Measurements from ENCODE around the gene ATG13. TPM values are rescaled to one million over a fixed set of nuclear protein-coding genes. Genes with fewer than 3 reads are reported as not detected.

Gene ATG13
- total and polyA plus RNA-seq, 2 of the 8 experiments (the other 6 are each of a cell fraction or from before 2014, with no cell fraction given): 65.0 to 77.4 TPM

DNA sequence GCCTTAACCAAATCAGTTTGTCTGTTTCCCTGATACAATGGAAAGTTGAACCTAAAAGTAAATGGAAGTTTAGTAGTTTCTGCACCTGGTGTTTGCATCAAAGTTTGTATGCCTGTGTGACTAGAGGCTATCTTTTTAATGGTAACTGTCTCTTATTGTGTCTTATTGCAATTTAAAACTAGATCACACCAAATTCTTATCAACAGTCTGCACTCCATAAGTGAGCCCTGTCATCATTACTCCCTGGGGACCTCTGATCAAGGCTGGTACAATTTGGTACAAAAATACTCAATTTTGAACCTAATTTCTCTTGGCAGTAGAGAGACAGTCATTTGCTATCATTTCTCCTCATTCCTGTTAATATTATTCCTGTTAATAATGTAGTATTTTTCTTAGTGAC is 45.0 kb downstream of the ATG13 start:
- DNase-seq (ENCODE audit: low read depth in 1 of 2, low spot score in 2 of 2): no peak
- H4K20me1 ChIP-seq (replicated peaks in 1 of 2; ENCODE audit: control insufficient read depth in 1 of 2, insufficient read depth in 2 of 2, low read length in 2 of 2): peaks cover 0 to 2% of the 10 kb centered on the region in 2 experiments
- no peak overlapping the region for H3K23ac ChIP-seq (ENCODE audit: insufficient read length)
- no peaks in the 10 kb centered on the region for H3K4me1 ChIP-seq (replicated peaks in 1 of 4; ENCODE audit: control insufficient read depth in 3 of 4, insufficient read depth in 4 of 4, low read length in 3 of 4)
- H3K79me2 ChIP-seq (ENCODE audit: control insufficient read depth in 1 of 2, insufficient read depth in 2 of 2, low read length in 2 of 2): no peaks in the 10 kb centered on the region
- no peaks in the 10 kb centered on the region for H3K79me1 ChIP-seq (ENCODE audit: low read depth, low read length)
- no peaks in the 10 kb centered on the region for H3K27me3 ChIP-seq (replicated peaks in 1 of 4; ENCODE audit: control insufficient read depth in 3 of 4, extremely low read depth in 1 of 4, insufficient read depth in 3 of 4, low read length in 3 of 4)
- no peaks in the 10 kb centered on the region for H3K23me2 ChIP-seq (ENCODE audit: low read depth, low read length)
- no peak overlapping the region for H2BK12ac ChIP-seq (ENCODE audit: low read depth, low read length)
- H2BK120ac ChIP-seq (replicated peaks; ENCODE audit: low read depth, low read length): no peak overlapping the region
- H3K4me3 ChIP-seq (ENCODE audit: extremely low read depth in 1 of 4, insufficient read depth in 2 of 4, low read depth in 3 of 4, low read length in 4 of 4): no peak overlapping the region
- no peak overlapping the region for H2BK5ac ChIP-seq (ENCODE audit: low read depth, low read length)
- peaks cover 13 to 52% (median 38%) of the 10 kb centered on the region in 4 experiments for H3K36me3 ChIP-seq (ENCODE audit: control insufficient read depth in 2 of 4, insufficient read depth in 4 of 4, low read length in 3 of 4)
- no peaks in the 10 kb centered on the region for H3K9me3 ChIP-seq (ENCODE audit: insufficient read depth in 2 of 2, low read depth in 1 of 2, low read length in 1 of 2)
- no peak overlapping the region for H4K5ac ChIP-seq (ENCODE audit: insufficient read length, low read depth, low read length)
- no peak overlapping the region for H3K56ac ChIP-seq (replicated peaks; ENCODE audit: insufficient read length, low read depth, low read length)
- ChIA-PET POLR2A (ENCODE audit: partially characterized antibody) (no interaction called here), CTCF (ENCODE audit: partially characterized antibody) (interaction anchor here (1.9 kb wide), 1 partner anchor 12 kb away, joined by 6 read pairs; no protein-coding TSS in a partner anchor)
- H4K91ac ChIP-seq (replicated peaks; ENCODE audit: insufficient read length, low read length): no peak overlapping the region
- no peak for FAIRE-seq
- H2AK5ac ChIP-seq (ENCODE audit: low read depth, low read length): no peak overlapping the region
- H4K8ac ChIP-seq (ENCODE audit: extremely low read depth, insufficient read depth, low read length): no peak overlapping the region
- no peak overlapping the region for H3K4me2 ChIP-seq (ENCODE audit: insufficient read depth in 1 of 2, low read depth in 2 of 2, low read length in 2 of 2)
- no peak overlapping the region for H3K4ac ChIP-seq (replicated peaks; ENCODE audit: insufficient read length, low read depth, low read length)
- H2BK15ac ChIP-seq (ENCODE audit: low read length): no peak overlapping the region
- no peak overlapping the region for H3K9ac ChIP-seq (replicated peaks in 1 of 4; ENCODE audit: extremely low read depth in 1 of 4, low read depth in 3 of 4, low read length in 3 of 4)
- H3K18ac ChIP-seq (ENCODE audit: extremely low read depth, low read length): no peak overlapping the region
- no peak overlapping the region for H3K27ac ChIP-seq (ENCODE audit: low read depth, low read length)
- no peak overlapping the region for H2BK20ac ChIP-seq (ENCODE audit: low read length)
- H3K14ac ChIP-seq (ENCODE audit: insufficient read length): no peak overlapping the region
- H2AFZ ChIP-seq (ENCODE audit: low read length): no peak overlapping the region
- TF ChIP-seq SIX5 (IDR thresholded peaks at IDR 0.05; ENCODE audit: low read depth, low read length): no peak
- no peak for TF ChIP-seq CREB1 (IDR thresholded peaks at IDR 0.05)
- no peak for TF ChIP-seq SP2 (IDR thresholded peaks at IDR 0.05; ENCODE audit: low read length)
- TF ChIP-seq JUN (IDR thresholded peaks at IDR 0.05; ENCODE audit: low read depth, low read length): no peak
- TF ChIP-seq, protein P1, sequence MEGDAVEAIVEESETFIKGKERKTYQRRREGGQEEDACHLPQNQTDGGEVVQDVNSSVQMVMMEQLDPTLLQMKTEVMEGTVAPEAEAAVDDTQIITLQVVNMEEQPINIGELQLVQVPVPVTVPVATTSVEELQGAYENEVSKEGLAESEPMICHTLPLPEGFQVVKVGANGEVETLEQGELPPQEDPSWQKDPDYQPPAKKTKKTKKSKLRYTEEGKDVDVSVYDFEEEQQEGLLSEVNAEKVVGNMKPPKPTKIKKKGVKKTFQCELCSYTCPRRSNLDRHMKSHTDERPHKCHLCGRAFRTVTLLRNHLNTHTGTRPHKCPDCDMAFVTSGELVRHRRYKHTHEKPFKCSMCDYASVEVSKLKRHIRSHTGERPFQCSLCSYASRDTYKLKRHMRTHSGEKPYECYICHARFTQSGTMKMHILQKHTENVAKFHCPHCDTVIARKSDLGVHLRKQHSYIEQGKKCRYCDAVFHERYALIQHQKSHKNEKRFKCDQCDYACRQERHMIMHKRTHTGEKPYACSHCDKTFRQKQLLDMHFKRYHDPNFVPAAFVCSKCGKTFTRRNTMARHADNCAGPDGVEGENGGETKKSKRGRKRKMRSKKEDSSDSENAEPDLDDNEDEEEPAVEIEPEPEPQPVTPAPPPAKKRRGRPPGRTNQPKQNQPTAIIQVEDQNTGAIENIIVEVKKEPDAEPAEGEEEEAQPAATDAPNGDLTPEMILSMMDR (IDR thresholded peaks at IDR 0.05; ENCODE audit: control extremely low read depth in 1 of 3, insufficient read depth in 1 of 3, low read depth in 1 of 3, low read length in 3 of 3): no peak
- no peak for TF ChIP-seq KDM4A (IDR thresholded peaks at IDR 0.05; ENCODE audit: low read depth, low read length, severe bottlenecking)
- TF ChIP-seq NRF1 (IDR thresholded peaks at IDR 0.05; ENCODE audit: low read depth, low read length): no peak
- no peak for TF ChIP-seq RAD21 (IDR thresholded peaks at IDR 0.05 in 1 of 2, conservative IDR thresholded peaks at IDR 0.05 in 1 of 2; ENCODE audit: low read depth in 2 of 2, low read length in 2 of 2)
- no peak for TF ChIP-seq CEBPB (IDR thresholded peaks at IDR 0.05; ENCODE audit: low read depth, low read length)
- TF ChIP-seq GABPA (IDR thresholded peaks at IDR 0.05; ENCODE audit: borderline replicate concordance, insufficient read depth, low read length): no peak
- TF ChIP-seq, protein P2, sequence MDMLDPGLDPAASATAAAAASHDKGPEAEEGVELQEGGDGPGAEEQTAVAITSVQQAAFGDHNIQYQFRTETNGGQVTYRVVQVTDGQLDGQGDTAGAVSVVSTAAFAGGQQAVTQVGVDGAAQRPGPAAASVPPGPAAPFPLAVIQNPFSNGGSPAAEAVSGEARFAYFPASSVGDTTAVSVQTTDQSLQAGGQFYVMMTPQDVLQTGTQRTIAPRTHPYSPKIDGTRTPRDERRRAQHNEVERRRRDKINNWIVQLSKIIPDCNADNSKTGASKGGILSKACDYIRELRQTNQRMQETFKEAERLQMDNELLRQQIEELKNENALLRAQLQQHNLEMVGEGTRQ (IDR thresholded peaks at IDR 0.05; ENCODE audit: low read length): no peak
- no peak for TF ChIP-seq SP4 (IDR thresholded peaks at IDR 0.05; ENCODE audit: low read length)
- no peak for TF ChIP-seq CHD2 (IDR thresholded peaks at IDR 0.05; ENCODE audit: low read length)

Measured in H1 (cell line).